Kidney (tissue), 14 donors: ENCODE data around the gene SSPN. TPM values are rescaled to one million over a fixed set of nuclear protein-coding genes. Genes with fewer than 3 reads are reported as not detected.
A peak's percentile ranks its signal among the peaks of the same experiment; 100 is the strongest.

Experiments used
- DNase-seq, 5 donors: peaks; one replicate each; pipeline ENCODE4 v3.0.0-alpha.2; 2013 to 2020
- FAIRE-seq: peaks from 2 replicates; lab custom pipeline; 2012; peaks lifted over from hg19 to GRCh38; lab: Jason Lieb, UNC
- H3K27ac ChIP-seq, 2 donors: one replicate each; pipeline ENCODE4 v1.7.0; 2013; ENCODE audit warnings: low read depth in 2 of 2, low read length in 2 of 2, inconsistent platforms in 1 of 2
- H3K27me3 ChIP-seq: one replicate; pipeline ENCODE4 v1.7.1; 2013; ENCODE audit warnings: low read length, inconsistent platforms; ENCODE audit not compliant: control insufficient read depth, insufficient read depth
- H3K36me3 ChIP-seq, 3 donors: one replicate each; pipeline versions ENCODE4 v1.7.0 to v1.7.1; 2013; ENCODE audit warnings: low read length in 3 of 3, control low read depth in 1 of 3, inconsistent platforms in 1 of 3; ENCODE audit not compliant: insufficient read depth in 3 of 3, control insufficient read depth in 2 of 3
- H3K4me1 ChIP-seq, 3 donors: one replicate each; pipeline versions ENCODE4 v1.7.0 to v1.7.1; 2013; ENCODE audit warnings: low read length in 3 of 3, inconsistent platforms in 1 of 3, low read depth in 1 of 3; ENCODE audit not compliant: control insufficient read depth in 2 of 3, insufficient read depth in 2 of 3
- H3K4me3 ChIP-seq, 3 donors: one replicate each; pipeline versions ENCODE4 v1.7.0 to v1.8.1; 2013; ENCODE audit warnings: low read length in 3 of 3, control low read depth in 1 of 3, inconsistent platforms in 1 of 3
- H3K9ac ChIP-seq, 3 donors: one replicate each; pipeline versions ENCODE4 v1.7.0 to v1.7.1; 2013; ENCODE audit warnings: low read length in 3 of 3, control low read depth in 1 of 3, inconsistent platforms in 1 of 3
- H3K9me3 ChIP-seq, 3 donors: one replicate each; pipeline versions ENCODE4 v1.7.0 to v1.7.1; 2013; ENCODE audit warnings: low read length in 3 of 3, control low read depth in 1 of 3, inconsistent platforms in 1 of 3; ENCODE audit not compliant: control insufficient read depth in 2 of 3, insufficient read depth in 1 of 3
- intact Hi-C: fragments of 100-400 bp; cut with DNase I; formaldehyde crosslinking; loops from one replicate; pipeline ENCODE4 v1.11.1; 2022
- polyA plus RNA-seq: library from polyadenylated mRNA; stranded (reverse); fragments of 350-450 nt; fragmentation: Illumina TruSeq; extraction: RNeasy Lipid Tissue Mini Kit (QIAGEN cat#74804); gene quantifications from one replicate; pipeline ENCODE4 v1.2.3, GENCODE V29; 2014; ENCODE audit warnings: low read depth, low replicate concordance; ENCODE audit not compliant: insufficient read depth
- total RNA-seq: library from RNA; stranded (reverse); fragmentation: NEBNext Ultra II Directional; extraction: Animal tissue kit (Norgen Biotek cat#: 25700); gene quantifications from one replicate; pipeline ENCODE4 v1.2.1, GENCODE V29; 2021
- TF ChIP-seq, protein P1 (sequence below): IDR thresholded peaks from 3 replicates; pipeline ENCODE4 v1.5.1; 2012; ENCODE audit warnings: mild to moderate bottlenecking, moderate library complexity, borderline replicate concordance; ENCODE audit not compliant: insufficient read depth; ENCODE audit errors: extremely low read depth
- donor health status: control.
- donor health status: control.
- donor health status: control.
- donor health status: control.
- donor health status: control.
- donor health status: DM: yes; HTN: yes; CAD: no.
- donor health status: Normal renal cell carcinoma (clear cell type).

SSPN gene
- total and polyA plus RNA-seq, 2 donors from 2014 or later: 3.2 to 17.8 TPM

DNA sequence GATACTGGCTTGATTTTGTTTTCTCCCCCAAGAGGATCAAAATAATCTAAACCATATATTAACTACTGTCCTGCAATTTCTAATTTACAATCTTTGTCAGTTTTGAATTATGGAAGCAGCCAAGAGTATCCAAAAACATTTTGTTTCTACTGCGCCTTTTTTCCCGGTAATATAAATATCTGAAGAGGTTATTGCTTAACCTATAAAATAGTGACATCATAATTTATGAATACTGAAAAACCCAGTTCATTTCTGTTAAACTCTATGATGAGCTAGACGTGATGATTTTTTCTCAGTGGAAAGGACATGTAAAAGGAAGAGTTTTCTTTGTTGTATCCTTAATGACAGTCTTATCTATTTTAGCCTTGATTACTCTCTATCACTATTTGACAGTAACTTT is 3.2 kb upstream of the SSPN start:
- FAIRE-seq (no peak), DNase-seq (no peak)
- Histone ChIP-seq H3K9me3 (no peaks in the 10 kb centered on the region), H3K9ac (no peak overlapping the region), H3K4me1 (peaks cover 0 to 7% (median 3%) of the 10 kb centered on the region in 3 donors), H3K36me3 (no peaks in the 10 kb centered on the region), H3K27me3 (no peaks in the 10 kb centered on the region), H3K27ac (no peak overlapping the region), H3K4me3 (no peak overlapping the region)
- TF ChIP-seq, protein P1, sequence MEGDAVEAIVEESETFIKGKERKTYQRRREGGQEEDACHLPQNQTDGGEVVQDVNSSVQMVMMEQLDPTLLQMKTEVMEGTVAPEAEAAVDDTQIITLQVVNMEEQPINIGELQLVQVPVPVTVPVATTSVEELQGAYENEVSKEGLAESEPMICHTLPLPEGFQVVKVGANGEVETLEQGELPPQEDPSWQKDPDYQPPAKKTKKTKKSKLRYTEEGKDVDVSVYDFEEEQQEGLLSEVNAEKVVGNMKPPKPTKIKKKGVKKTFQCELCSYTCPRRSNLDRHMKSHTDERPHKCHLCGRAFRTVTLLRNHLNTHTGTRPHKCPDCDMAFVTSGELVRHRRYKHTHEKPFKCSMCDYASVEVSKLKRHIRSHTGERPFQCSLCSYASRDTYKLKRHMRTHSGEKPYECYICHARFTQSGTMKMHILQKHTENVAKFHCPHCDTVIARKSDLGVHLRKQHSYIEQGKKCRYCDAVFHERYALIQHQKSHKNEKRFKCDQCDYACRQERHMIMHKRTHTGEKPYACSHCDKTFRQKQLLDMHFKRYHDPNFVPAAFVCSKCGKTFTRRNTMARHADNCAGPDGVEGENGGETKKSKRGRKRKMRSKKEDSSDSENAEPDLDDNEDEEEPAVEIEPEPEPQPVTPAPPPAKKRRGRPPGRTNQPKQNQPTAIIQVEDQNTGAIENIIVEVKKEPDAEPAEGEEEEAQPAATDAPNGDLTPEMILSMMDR: no peak
- intact Hi-C loops: no loop called here

DNA sequence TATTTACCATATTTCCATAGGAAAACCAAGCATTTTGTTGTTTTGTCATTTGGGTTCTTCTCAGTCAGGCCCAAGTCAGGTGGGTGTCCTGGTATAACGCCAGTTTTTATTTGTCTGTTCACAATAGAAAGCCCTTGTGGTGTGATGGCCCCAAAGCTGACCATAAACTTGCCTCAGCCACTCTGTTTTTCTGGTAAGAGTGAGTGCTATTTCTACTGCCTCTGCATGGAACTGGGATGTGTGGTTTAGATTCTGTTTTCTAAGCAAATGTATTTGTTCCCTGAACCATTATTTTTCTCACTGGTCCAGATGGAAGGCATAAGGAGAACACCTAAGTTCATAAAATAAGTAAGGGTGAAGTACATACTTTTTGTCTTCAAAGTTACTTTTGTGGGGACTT is 1.8 kb upstream of the SSPN start:
- DNase-seq (no peak), FAIRE-seq (no peak)
- H3K4me1 ChIP-seq: peaks cover 0 to 7% (median 3%) of the 10 kb centered on the region in 3 donors
- H3K27me3 ChIP-seq: no peaks in the 10 kb centered on the region
- H3K27ac ChIP-seq: no peak overlapping the region
- no peaks in the 10 kb centered on the region for H3K9me3 ChIP-seq
- TF ChIP-seq, protein P1: no peak
- intact Hi-C loops: no loop called here
- H3K9ac ChIP-seq: no peak overlapping the region
- H3K4me3 ChIP-seq: no peak overlapping the region
- no peaks in the 10 kb centered on the region for H3K36me3 ChIP-seq

DNA sequence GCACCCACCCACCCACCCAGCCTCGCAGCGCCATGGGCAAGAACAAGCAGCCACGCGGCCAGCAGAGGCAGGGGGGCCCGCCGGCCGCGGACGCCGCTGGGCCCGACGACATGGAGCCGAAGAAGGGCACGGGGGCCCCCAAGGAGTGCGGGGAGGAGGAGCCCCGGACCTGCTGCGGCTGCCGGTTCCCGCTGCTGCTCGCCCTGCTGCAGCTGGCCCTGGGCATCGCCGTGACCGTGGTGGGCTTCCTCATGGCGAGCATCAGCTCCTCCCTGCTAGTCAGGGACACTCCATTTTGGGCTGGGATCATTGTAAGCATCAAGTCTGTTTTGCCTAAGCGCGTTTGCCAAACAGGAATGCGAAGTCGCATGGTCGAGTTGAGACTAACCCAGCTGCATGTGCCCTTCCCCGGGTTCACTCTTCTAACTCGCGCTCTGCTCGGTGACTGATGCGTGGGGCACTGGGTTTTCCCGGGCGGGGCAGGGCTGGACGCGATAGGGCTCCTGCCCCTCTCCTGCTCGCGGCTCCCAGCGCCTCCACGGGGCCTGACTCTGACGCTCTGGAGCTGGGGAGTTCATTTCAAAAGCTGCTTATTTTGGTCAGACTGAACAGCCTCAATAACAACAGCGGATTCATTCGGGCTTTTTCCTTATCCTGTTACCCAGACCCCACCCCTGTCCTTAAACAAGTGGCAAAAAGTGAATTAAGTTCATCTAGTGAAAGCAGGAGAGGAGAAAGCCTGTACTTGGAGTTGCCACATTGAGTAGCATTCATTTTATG is 458 bp downstream of the SSPN start:
- no peaks in the 10 kb centered on the region for H3K27me3 ChIP-seq
- peak overlapping the region; percentile 34 to 70 (median 70) for H3K9ac ChIP-seq
- no peaks in the 10 kb centered on the region for H3K36me3 ChIP-seq
- no peak for FAIRE-seq
- H3K4me1 ChIP-seq: peaks cover 0 to 7% (median 3%) of the 10 kb centered on the region in 3 donors
- H3K4me3 ChIP-seq: peak overlapping the region; percentile 80 to 94 (median 89)
- H3K9me3 ChIP-seq: no peaks in the 10 kb centered on the region
- intact Hi-C loops: no loop called here
- peak overlapping the region; percentile 80 to 81 for H3K27ac ChIP-seq
- DNase-seq: peak; percentile 12 to 85 (median 76)
- TF ChIP-seq, protein P1: no peak
